SK-N-DZ (cell line): ENCODE data around the gene ABRACL.

Source experiments
- DNase-seq: peaks from one replicate; pipeline ENCODE4 v3.0.0-alpha.2; 2015; ENCODE audit warnings: low spot score

Gene ABRACL

DNA sequence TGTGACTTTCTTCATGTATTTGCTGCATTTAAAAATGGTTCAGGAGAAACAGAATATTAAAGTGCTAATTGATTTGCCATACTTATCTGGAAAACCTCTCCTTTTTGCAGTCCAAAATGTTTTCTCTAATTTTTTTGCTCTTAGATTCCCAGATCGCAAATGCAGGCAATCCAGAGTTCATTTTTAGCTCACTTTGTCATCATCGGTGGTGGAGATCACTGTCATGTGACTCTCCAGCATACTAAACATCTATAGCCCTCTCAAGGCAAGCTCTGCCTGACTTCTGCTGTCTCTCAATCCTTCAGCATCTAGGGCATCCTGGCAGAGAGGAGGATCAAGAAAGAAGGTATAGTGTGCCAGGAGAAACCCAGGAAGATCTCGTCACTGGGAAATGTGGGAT is 24.8 kb downstream of the ABRACL start:
- no peak for DNase-seq

DNA sequence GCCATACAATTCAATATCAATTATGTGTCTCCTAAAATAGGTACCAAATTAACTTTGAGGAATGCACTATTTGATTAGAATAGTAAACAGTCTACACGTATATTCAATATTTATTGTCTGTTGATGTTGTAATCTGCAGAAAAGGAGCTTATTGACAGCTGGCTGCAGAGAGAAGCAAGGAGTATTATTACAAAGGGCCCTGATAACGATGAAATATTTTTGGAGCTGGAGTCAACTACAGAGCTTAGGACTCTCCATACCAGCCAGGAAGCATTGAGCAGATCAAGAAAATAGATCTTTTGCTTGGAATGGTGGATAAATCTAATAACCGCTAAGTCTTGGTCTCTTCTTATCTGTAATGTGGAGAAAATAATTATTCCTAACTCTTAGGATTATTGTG is 25.5 kb downstream of the ABRACL start:
- no peak for DNase-seq

DNA sequence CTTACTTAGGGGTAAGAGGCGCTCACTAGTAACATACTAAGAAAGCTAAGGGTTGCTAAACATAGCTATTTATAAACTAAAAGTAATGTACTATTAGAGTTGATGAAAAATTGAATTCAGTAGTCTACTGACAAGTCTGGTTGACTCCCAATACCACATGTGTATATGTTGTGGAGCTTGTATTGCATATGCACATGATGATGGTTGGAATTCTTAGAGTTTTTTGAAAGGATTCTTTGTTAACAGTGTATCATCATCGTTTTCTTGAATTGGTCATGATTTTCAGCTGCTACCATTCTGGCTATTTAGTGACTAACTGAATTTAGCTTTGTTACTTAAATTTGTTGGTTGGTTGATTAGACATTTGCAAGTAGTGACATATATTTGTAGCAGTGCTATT is 27.2 kb downstream of the ABRACL start:
- no peak for DNase-seq

DNA sequence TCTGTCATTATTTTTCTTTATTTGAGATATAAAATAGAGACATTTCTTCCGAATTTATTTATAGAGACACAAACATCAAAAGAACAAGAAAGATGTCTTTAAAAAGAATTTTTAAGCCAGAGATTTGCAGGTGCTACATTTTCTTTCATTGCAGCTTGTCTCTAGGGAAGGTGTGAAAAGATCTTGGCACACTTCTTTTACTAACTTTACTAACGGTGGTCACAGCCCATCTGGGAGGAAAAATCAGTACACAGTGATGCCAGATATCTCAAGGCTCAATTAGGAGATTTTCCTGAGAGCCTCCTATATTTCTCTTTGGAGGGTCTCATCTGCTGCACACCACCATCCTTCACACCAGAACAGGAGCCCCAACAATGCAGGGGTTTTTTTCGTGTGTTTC is 29.5 kb downstream of the ABRACL start:
- no peak for DNase-seq

DNA sequence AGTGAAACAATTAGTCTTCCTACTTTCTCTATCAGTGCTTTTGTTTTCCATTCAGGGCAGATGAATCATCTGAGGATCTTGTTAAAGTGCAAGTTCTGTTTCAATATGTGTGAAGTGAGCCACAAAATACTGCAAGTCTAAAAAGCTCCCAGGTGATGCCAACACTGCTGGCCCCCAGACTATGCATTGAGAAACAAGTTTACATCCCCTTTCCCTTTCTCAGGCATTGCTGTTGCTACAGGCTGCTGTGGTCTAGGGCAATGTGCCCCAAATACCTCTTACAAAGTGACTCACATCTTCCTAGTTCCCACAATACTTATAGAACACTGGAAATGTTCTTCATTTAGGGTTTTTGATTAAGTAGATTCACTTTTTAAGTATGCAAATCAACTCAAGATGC is 31.8 kb downstream of the ABRACL start:
- no peak for DNase-seq

DNA sequence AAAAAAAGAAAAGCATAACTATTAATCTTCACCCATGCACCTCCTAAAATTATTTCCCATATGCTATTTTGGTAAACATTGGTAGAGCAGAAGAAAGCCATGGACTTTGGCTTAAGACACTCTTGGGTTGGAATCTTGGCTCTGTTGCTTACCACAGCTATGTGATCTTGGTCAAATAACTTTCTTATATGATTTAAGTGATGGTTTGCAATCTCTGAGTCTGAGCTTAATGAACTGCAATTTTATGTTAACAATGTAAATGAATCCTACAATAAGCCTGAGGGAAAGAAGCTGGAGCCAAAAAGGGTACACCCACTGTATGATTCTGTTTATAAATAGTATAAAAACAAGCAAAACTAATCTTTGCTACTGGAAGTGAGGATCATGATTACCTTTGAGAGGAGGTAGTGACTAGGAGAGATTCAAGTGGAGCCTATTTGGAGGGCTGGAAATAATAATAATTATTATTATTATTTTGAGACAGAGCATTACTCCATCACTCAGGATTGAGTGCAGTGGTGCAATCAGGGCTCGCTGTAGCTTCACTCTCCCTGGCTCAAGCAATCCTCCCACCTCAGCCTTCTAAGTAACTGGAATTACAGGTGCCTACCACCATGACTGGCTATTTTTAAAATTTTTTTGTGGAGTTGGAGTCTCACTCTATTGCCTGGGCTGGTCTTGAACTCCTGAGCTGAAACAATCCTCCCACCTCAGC is 34.5 kb downstream of the ABRACL start:
- no peak for DNase-seq

DNA sequence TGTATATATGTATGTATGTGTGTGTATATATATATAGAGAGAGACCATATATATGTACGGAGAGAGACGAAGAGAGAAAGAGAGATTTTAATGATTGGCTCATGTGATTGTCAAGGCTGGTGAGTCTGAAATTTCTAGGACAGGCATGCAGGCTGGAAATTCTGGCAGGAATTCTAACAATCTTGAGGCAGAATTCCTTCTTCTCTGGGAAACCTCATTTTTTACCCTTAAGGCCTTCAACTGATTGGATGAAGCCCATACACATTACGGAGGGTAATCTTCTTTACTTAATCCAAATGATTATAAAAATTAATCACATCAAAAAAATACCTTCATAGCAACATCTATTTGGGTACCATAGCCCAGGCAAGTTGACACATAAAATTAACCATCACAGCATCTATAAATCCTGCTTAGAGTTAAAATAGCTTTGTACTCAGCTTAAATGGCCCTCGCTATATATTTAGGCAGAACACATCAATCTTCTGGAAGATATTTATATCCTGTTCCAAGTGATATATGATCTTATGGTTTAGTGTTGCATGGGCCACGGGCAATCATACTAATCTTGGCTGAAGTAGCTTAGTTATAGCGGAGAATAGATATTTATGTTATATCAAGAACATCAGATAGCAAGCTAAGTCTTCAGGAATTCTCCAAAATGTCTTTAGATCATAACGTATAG is 36.6 kb downstream of the ABRACL start:
- no peak for DNase-seq

DNA sequence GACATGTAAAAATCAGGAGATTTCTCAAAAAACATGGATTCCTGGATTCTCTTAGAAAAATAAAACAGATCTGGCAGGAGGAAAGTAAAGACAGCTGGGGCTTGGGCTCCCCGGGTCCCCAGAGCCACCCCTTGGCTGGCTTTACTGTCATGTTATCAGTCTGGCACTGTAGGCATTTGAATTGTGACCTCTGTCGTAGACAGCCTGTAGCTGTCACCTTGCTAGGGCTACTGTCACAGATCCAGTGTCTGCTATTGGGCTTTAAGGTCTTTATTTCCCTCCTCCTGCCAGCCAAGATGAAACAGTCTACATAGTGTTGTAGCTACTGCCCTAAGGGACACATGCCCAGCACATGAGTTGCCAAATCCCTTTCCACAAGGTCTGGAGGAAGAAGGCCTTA is 37.5 kb downstream of the ABRACL start:
- DNase-seq: no peak

DNA sequence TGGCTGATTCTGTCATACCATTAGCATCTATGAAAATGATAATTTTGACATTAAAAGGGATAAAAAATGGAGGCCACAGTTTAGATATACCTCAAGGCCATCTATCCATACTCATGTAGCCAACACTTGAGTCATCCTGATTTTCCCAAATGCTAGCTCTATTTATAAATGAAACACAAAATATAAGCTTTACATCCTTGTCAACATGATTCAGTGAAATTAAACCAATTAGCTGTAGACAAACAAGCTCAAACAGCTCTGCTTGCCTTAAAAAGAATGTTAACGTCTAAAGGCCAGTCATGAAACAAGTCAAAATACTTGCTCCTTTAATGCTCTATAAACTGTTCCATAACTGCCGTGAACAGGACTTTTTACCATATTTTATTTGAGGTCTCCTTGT is 40.3 kb downstream of the ABRACL start:
- DNase-seq: no peak

DNA sequence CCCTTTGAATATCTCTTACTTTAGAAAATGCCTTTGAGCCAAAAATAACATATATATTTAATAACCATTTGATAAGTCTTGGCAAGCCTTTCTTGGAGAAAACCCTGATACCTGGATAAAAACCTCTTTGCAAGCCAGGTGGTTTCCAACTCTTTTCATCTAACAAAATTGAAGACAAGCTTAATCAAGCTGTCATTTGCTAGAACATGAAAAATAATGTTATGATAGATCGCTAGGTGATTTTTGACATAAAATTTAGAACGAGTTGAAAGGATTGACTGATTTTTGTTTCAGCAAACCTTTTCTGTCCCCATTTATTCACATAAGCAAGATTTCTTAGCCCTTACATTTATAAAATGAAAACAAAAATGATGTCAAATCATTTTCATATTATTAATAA is 44.6 kb downstream of the ABRACL start:
- DNase-seq: no peak

DNA sequence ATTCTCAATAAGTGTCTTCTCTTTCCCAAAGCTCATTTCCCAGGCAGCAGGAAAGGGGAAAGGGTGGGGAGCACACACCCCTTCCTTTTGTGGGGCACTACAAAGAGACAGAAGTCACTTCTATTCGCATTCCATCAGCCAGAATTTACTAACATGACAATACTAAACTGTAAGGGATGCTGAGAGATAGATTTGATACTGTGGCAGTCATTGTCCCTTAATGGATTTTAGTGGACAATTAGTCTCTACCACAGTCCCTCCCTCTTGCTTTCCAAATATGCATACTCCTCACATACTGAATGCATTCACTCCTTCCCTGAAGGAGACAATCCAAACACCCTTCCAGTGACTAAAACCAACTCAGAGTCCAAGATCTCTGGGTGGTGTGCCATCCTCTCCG is 50.5 kb downstream of the ABRACL start:
- DNase-seq: no peak

DNA sequence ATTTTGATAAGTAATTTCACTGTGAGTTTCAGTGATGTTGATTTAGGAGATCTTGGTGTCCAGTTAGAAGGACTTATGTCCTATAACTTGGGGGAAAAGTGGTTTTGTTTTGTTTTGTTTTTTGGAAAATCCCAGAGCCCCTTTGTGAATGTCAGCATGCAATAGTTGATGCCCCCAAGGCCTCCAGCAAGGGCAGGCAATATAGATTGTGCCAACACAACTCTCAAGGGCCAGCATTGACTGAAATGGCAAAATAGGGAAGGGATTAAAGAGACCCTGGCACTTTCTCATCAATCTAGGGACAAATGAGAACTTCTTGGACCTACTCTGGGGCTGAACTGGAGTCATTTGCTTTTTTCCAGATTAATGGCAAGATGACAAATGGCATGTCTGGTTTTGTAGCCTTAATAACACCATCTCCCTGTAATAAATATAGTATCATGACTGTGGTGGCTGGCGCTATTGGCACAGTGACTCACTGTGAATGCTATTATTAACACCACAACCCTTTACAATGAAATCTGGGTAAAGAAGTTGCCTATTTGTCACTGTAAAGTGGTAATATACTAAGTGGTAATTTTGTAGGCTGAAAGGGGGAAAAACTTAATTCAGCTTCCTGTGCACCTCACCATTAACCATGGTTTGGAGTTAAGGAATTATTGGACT is 51.8 kb downstream of the ABRACL start:
- DNase-seq: no peak

DNA sequence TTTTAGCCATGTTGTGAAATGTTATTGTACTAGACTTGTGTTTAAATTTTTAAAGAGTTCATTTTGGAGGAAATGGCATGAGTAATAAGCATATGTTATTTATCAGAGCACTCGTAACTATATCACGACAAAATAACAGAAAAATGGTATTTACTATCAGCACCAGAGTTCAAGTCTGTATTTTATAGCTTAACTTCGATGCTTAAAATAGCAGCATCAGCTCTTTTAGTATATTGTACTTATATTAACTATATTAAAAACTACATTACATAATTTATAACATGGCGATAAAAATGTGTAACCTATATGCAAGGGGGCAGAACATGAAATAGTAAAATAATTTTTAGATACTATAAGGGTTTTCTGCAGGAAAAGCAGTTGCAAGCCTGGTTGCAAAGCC is 52.9 kb downstream of the ABRACL start:
- DNase-seq: no peak

DNA sequence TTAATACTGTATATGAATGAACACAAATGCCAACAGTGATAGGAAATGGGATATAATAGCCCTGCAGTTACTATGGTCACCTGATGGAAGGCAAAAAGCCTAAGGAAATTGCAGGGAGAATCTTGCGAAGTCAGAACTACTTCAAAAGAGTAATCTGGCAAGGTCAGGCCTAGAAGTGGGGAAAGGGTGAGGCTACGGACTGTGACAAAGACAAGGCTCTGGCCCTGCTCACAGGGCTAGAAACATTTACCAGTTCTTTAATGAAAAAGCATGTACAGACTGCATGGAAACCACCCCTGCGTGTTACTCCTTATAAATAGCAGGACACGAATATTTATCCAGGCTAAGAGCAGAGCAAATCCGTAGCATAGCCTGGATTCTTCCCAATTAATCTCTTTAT is 53.8 kb downstream of the ABRACL start:
- DNase-seq: no peak

DNA sequence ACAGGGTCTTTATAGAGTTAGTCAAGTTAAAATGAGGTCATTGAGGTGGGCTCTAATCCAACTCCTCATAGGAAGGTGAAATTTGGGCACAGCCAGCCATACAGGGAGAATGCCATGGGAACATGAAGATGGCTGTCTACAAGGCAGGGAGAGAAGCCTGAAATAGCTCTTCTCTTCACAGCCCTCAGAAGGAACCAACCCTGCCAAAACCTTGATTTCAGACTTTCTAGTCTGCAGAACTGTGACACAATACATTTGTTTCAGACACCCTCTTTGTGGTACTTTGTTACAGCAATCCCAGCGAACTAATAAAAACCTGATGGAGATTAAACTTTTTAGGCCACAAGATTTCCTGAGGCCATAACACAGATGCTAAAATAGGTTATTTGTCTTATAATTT is 63.3 kb downstream of the ABRACL start:
- no peak for DNase-seq
